ENCODE data around the gene DCHS1. TPM values are rescaled to one million over a fixed set of nuclear protein-coding genes. Genes with fewer than 3 reads are reported as not detected.

DCHS1 gene
- total RNA-seq, 2 donors from 2014 or later, result 14.4 to 15.8 TPM

- peak in 1 of 2 donors; percentile 38 for ATAC-seq
- no peak for DNase-seq
- intact Hi-C loops (cut with DNase I), result no loop called here
These were observed 19.3 kb upstream of the DCHS1 start for GRCh38 chr11:6674862-6675261.

- no peak for ATAC-seq
These were observed 18.6 kb upstream of the DCHS1 start for GRCh38 chr11:6674219-6674597.

GRCh38 chr11:6673523-6674218 is 18.1 kb upstream of the DCHS1 start:
- intact Hi-C loops (cut with DNase I), result no loop called here
- no peak for ATAC-seq

More at GRCh38 chr11:6674219-6674597, 18.6 kb upstream of the DCHS1 start:
- DNase-seq, result no peak
- intact Hi-C loops (cut with DNase I), result no loop called here

GRCh38 chr11:6671991-6672390 is 16.4 kb upstream of the DCHS1 start:
- intact Hi-C loops (cut with DNase I), result no loop called here
- no peak for DNase-seq
- no peak for ATAC-seq

More at GRCh38 chr11:6673523-6674218, 18.1 kb upstream of the DCHS1 start:
- DNase-seq, result no peak

- ATAC-seq, result no peak
- no peak for DNase-seq
- intact Hi-C loops (cut with DNase I), result no loop called here
These were observed 14.7 kb upstream of the DCHS1 start for GRCh38 chr11:6670202-6670830.

GRCh38 chr11:6667733-6668374 is 12.2 kb upstream of the DCHS1 start:
- DNase-seq, result no peak
- intact Hi-C loops (cut with DNase I), result no loop called here
- ATAC-seq, result peak; percentile 38 to 51

GRCh38 chr11:6666302-6667183 is 10.9 kb upstream of the DCHS1 start:
- intact Hi-C loops (cut with DNase I), result no loop called here
- ATAC-seq, result no peak
- DNase-seq, result no peak

- intact Hi-C loops (cut with DNase I), result no loop called here
- no peak for DNase-seq
- no peak for ATAC-seq
These were observed 8.9 kb upstream of the DCHS1 start for GRCh38 chr11:6664551-6664950.

- DNase-seq, result no peak
- peak in 1 of 2 donors; percentile 19 for ATAC-seq
- intact Hi-C loops (cut with DNase I), result no loop called here
These were observed 8.3 kb upstream of the DCHS1 start for GRCh38 chr11:6663794-6664469.

GRCh38 chr11:6660712-6661111 is 5.1 kb upstream of the DCHS1 start:
- no peak for DNase-seq
- intact Hi-C loops (cut with DNase I), result no loop called here

GRCh38 chr11:6658647-6659046 is 3.0 kb upstream of the DCHS1 start:
- DNase-seq, result no peak
- ATAC-seq, result no peak
- intact Hi-C loops (cut with DNase I), result no loop called here

More at GRCh38 chr11:6660712-6661111, 5.1 kb upstream of the DCHS1 start:
- no peak for ATAC-seq

GRCh38 chr11:6657346-6657745 is 1.7 kb upstream of the DCHS1 start:
- DNase-seq (no peak), ATAC-seq (no peak)
- intact Hi-C loops (cut with DNase I), result no loop called here

- intact Hi-C loops (cut with DNase I), result no loop called here
- DNase-seq, result no peak
- no peak for ATAC-seq
These were observed 1.3 kb upstream of the DCHS1 start for GRCh38 chr11:6656936-6657335.

- intact Hi-C loops (cut with DNase I), result no loop called here
- ATAC-seq, result no peak
These were observed 941 bp upstream of the DCHS1 start for GRCh38 chr11:6656584-6656915.

GRCh38 chr11:6655020-6655789 is 404 bp downstream of the DCHS1 start:
- intact Hi-C loops (cut with DNase I), result no loop called here
- DNase-seq, result peak; percentile 50

More at GRCh38 chr11:6656584-6656915, 941 bp upstream of the DCHS1 start:
- DNase-seq, result no peak

GRCh38 chr11:6654281-6655019 is 1.2 kb downstream of the DCHS1 start:
- ATAC-seq (peak; percentile 21 to 40), DNase-seq (peak; percentile 50)
- intact Hi-C loops (cut with DNase I), result no loop called here

More at GRCh38 chr11:6655020-6655789, 404 bp downstream of the DCHS1 start:
- peak; percentile 52 to 73 for ATAC-seq

- intact Hi-C loops (cut with DNase I), result no loop called here
These were observed 2.0 kb downstream of the DCHS1 start for GRCh38 chr11:6653656-6654055.

GRCh38 chr11:6653097-6653496 is 2.5 kb downstream of the DCHS1 start:
- ATAC-seq, result no peak
- no peak for DNase-seq
- intact Hi-C loops (cut with DNase I), result no loop called here

More at GRCh38 chr11:6653656-6654055, 2.0 kb downstream of the DCHS1 start:
- DNase-seq (no peak), ATAC-seq (no peak)
